B cell (primary cell): ENCODE measurements around the gene HADH.

Experiments used
- CTCF ChIP-seq: fragments of 200-600 bp; IDR thresholded peaks from one replicate; pipeline ENCODE4 v1.8.0; 2022; ENCODE audit warnings: antibody characterized with exemption, mild to moderate bottlenecking
- EZH2 ChIP-seq: IDR thresholded peaks from 2 replicates; pipeline ENCODE4 v1.6.1; 2012; ENCODE audit warnings: borderline replicate concordance, low read depth, mild to moderate bottlenecking, moderate library complexity, low read length; ENCODE audit not compliant: insufficient read depth, poor library complexity, severe bottlenecking

DNA sequence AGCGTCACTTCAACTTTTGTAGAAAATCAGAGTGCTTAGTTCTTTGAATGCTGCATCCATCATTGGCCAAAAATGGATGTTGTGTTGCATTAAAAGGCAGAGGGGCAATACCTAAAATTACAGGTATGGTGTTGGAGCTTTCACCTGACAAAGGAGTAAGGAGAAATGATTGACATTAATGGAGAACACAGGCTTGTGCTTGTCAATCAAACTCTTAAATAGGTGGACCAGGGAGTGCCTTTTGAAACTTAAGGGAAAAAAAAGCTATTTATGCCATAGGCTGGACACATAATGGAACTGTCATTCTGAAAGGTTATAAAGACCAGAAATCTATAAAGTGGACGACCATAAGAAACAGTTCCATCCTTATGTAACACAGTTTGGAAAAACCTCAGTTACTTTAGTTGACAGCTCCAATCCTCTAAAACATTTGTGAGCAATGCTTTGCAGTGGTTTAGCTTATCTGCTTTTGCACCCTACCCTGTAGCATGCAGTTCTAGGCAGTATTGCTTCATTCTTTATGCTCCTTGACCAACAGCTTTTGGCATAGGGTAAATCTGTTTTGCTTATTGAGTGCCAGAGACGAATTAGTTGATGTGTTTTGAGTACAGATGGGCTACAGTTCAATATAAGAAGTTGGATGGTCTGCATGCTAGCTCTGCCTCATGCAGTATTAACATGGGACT lies 2.4 kb downstream of the HADH start:
- TF ChIP-seq CTCF: no peak
- TF ChIP-seq EZH2: no peak
